Keratinocyte (primary cell): ENCODE measurements around the gene MRS2.

Source experiments
- EZH2 ChIP-seq: IDR thresholded peaks from one replicate; pipeline ENCODE4 v1.6.1; 2012; ENCODE audit warnings: inconsistent platforms, mild to moderate bottlenecking, low read length, moderate library complexity
- TF ChIP-seq, protein P1 (sequence below), 3 experiments: IDR thresholded peaks in 1 of 3; conservative IDR thresholded peaks in 1 of 3; optimal IDR thresholded peaks in 1 of 3; 2 replicates in 2 of 3; 3 replicates in 1 of 3; pipeline versions ENCODE3 to v1.5.1; 2011; ENCODE audit warnings: low read length in 3 of 3, mild to moderate bottlenecking in 3 of 3, moderate library complexity in 2 of 3, control low read depth in 1 of 3, inconsistent platforms in 1 of 3; ENCODE audit not compliant: insufficient read depth in 2 of 3; ENCODE audit errors: extremely low read depth in 1 of 3

GRCh38 chr6:24436979-24437378 lies 34.2 kb downstream of the MRS2 start:
- TF ChIP-seq, protein P1, sequence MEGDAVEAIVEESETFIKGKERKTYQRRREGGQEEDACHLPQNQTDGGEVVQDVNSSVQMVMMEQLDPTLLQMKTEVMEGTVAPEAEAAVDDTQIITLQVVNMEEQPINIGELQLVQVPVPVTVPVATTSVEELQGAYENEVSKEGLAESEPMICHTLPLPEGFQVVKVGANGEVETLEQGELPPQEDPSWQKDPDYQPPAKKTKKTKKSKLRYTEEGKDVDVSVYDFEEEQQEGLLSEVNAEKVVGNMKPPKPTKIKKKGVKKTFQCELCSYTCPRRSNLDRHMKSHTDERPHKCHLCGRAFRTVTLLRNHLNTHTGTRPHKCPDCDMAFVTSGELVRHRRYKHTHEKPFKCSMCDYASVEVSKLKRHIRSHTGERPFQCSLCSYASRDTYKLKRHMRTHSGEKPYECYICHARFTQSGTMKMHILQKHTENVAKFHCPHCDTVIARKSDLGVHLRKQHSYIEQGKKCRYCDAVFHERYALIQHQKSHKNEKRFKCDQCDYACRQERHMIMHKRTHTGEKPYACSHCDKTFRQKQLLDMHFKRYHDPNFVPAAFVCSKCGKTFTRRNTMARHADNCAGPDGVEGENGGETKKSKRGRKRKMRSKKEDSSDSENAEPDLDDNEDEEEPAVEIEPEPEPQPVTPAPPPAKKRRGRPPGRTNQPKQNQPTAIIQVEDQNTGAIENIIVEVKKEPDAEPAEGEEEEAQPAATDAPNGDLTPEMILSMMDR (optimal IDR thresholded peaks at IDR 0.05 in 1 of 3, IDR thresholded peaks at IDR 0.05 in 1 of 3, conservative IDR thresholded peaks at IDR 0.05 in 1 of 3; ENCODE audit: extremely low read depth in 1 of 3, insufficient read depth in 2 of 3, low read length in 3 of 3): no peak
- TF ChIP-seq EZH2: no peak
